CMK (cell line): ENCODE measurements around the gene CRLF1.
A peak's percentile ranks its signal among the peaks of the same experiment; 100 is the strongest.

ENCODE experiments used
- DNase-seq: peaks from one replicate; pipeline ENCODE4 v3.0.0-alpha.2; 2010; ENCODE audit warnings: low read depth

Gene CRLF1

GRCh38 chr19:18557411-18558201, 49.0 kb downstream of the CRLF1 start, which contains the start of gene KXD1:
Gene KXD1, plus strand, starts transcription at chr19:18557870. Its CDS starts 4,187 bp downstream, at chr19:18562057.
- DNase-seq = peak; percentile 89

- no peak for DNase-seq
Observed at GRCh38 chr19:18551631-18552030, 55.0 kb downstream of the CRLF1 start.

- peak; percentile 92 for DNase-seq
Observed at GRCh38 chr19:18543814-18544475, 62.7 kb downstream of the CRLF1 start.
